Left renal cortex interstitium (tissue), 4 donors: ENCODE data around the gene ASB16. TPM values are rescaled to one million over a fixed set of nuclear protein-coding genes. Genes with fewer than 3 reads are reported as not detected.

Experiments
- DNase-seq, 4 donors: peaks; one replicate each; pipeline ENCODE4 v3.0.0-alpha.2; 2013; ENCODE audit warnings: low read depth in 4 of 4, low spot score in 2 of 4, missing footprints in 1 of 4
- polyA plus RNA-seq, 4 donors: library from polyadenylated mRNA; unstranded; fragments of 120-200 nt; gene quantifications; one replicate each; pipeline ENCODE4 v1.2.1, GENCODE V29; 2013; ENCODE audit not compliant: insufficient read length in 4 of 4

ASB16 gene
- polyA plus RNA-seq, 4 donors = 1.7 to 4.8 (median 3.1) TPM

DNA sequence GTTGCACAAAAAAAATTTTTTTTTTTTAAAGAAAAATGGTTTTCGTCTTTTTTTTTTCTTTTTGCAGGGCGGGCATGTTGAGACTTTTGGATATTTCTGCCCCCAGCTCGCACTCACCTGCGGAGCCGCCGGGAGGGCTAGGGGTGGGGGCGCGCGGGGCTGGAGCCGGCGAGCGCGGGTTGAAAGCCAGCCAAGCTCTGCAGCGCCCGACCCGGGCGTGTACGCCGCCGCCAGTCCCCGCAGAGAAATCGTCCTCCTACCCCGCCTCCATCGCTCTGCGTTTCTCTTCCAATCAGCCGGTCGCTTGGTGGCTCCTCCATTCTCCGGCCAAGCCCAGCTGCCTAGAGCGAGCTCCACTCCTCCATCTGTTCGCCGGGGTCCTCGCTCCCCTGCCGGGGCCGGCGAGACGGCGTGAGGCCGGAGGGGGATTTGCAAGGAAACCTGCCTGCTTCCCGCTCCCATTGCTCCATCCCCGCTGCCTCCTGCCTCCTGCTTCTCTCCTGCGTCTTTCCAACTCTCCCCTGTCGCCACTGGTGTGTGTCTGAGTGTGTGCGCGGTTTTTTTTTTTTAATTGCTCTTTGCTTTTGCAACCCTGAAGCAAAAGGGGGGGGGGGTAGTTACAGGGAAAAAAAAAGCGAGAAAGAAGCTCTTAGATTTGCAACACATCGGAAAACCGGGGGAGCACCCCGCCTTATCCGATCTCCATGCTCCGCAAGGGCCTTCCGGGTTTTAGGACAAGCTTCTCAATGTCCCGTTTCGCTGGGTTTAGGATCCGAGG is 50.8 kb downstream of the ASB16 start:
- no peak for DNase-seq

GRCh38 chr17:44221862-44222111 is 51.3 kb downstream of the ASB16 start:
- no peak for DNase-seq

- no peak for DNase-seq
Observed at GRCh38 chr17:44222112-44222869, 51.8 kb downstream of the ASB16 start.

GRCh38 chr17:44223541-44224071 is 53.1 kb downstream of the ASB16 start:
- no peak for DNase-seq

Other genes with a start within 250 kb of the ASB16 start
- under 1 TPM in 1 of 4 donors, not detected in 3; 0.52 TPM for gene PPY, start 228.2 kb upstream of the ASB16 start, polyA plus RNA-seq
- under 1 TPM; 0.21 to 0.33 (median 0.24) TPM for gene PYY, start 216.8 kb upstream of the ASB16 start, polyA plus RNA-seq
- 1 to 10 TPM; 3.3 to 3.9 (median 3.5) TPM for gene NAGS, start 166.1 kb upstream of the ASB16 start, polyA plus RNA-seq
- gene TMEM101, start 155.7 kb upstream of the ASB16 start, polyA plus RNA-seq = 10 to 100 TPM; 40.7 to 48.5 (median 46.9) TPM
- 10 to 100 TPM; 38.6 to 43.5 (median 40.2) TPM for gene LSM12, start 104.0 kb upstream of the ASB16 start, polyA plus RNA-seq
- 100 to 1,000 TPM in 1 of 4 donors, 10 to 100 TPM in 3; 73.2 to 104 (median 83.4) TPM for gene G6PC3, start 100.0 kb upstream of the ASB16 start, polyA plus RNA-seq
- 10 to 100 TPM; 45.7 to 66.1 (median 52.1) TPM for gene HDAC5, start 47.1 kb upstream of the ASB16 start, polyA plus RNA-seq
- 1 to 10 TPM; 3.7 to 5.8 (median 5.0) TPM for gene HROB, start 28.8 kb upstream of the ASB16 start, polyA plus RNA-seq
- 10 to 100 TPM; 42.9 to 54.2 (median 51.6) TPM for gene TMUB2, start 16.3 kb downstream of the ASB16 start, polyA plus RNA-seq
- 10 to 100 TPM; 63.4 to 70.7 (median 67.5) TPM for gene ATXN7L3, start 29.2 kb downstream of the ASB16 start, polyA plus RNA-seq
- gene UBTF, start 49.0 kb downstream of the ASB16 start, polyA plus RNA-seq = 100 to 1,000 TPM; 124 to 142 (median 130) TPM
- gene SLC4A1, start 97.4 kb downstream of the ASB16 start, polyA plus RNA-seq = 10 to 100 TPM in 2 of 4 donors, 1 to 10 TPM in 2; 6.6 to 23.4 (median 10.3) TPM
- 1 to 10 TPM; 1.5 to 2.8 (median 1.7) TPM for gene RUNDC3A, start 137.9 kb downstream of the ASB16 start, polyA plus RNA-seq
- gene SLC25A39, start 154.1 kb downstream of the ASB16 start, polyA plus RNA-seq = 100 to 1,000 TPM in 3 of 4 donors, 10 to 100 TPM in 1; 89.3 to 120 (median 107) TPM
- 100 to 1,000 TPM; 236 to 317 (median 277) TPM for gene GRN, start 174.6 kb downstream of the ASB16 start, polyA plus RNA-seq
- 10 to 100 TPM; 28.5 to 57.4 (median 44.5) TPM for gene FAM171A2, start 193.1 kb downstream of the ASB16 start, polyA plus RNA-seq
- 1 to 10 TPM; 4.6 to 9.1 (median 5.3) TPM for gene ITGA2B, start 218.9 kb downstream of the ASB16 start, polyA plus RNA-seq